Measurements from ENCODE around the gene ITPRIPL1. TPM values are rescaled to one million over a fixed set of nuclear protein-coding genes. Genes with fewer than 3 reads are reported as not detected.

ITPRIPL1 gene
- total RNA-seq, 1 experiment from 2014 or later, result 23.5 TPM

DNA sequence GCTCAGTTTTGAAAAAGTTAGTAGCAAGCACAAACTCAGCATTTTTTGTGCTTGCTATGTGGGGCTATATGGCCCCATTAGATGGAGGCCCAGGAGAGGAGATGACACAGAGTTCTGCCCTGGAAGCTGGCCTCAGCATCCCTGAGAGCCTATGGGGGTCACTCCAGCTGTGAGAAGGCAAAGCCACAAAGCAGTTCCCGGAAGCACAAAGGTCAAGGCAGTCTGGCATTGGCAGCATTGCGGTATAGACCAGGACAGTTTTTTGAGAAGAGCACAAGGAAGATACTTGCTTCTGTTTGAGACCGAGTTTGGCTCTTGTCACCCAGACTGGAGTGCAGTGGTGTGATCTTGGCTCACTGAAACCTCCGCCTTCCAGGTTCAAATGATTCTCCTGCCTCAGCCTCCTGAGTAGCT is 7.5 kb upstream of the ITPRIPL1 start:
- intact Hi-C loops (cut with micrococcal nuclease; ENCODE audit: unreplicated experiment), result no loop called here
- CTCF ChIA-PET, result no interaction called here
- BruUV-seq (replicated peaks), result no TSS peak

DNA sequence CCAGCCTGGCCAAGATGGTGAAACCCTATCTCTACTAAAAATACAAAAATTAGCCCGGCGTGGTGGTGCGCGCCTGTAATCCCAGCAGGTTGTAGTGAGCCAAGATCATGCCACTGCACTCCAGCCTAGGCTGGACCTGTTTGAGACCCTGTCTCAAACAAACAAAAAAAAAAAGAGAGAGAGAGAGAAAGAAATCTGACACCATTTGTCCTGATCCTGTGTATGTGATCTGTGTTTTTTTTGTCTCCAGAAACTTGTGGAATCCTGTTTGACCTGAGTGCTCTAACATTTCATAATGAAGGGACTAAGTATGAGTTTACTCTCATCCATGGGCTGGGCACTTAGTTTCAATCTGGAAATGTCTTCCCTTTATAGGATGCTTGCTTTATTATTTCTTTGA is 6.4 kb upstream of the ITPRIPL1 start:
- Histone ChIP-seq H3K27ac (ENCODE audit: low read depth, low read length, poor library complexity, severe bottlenecking) (no peak overlapping the region), H3K9me3 (ENCODE audit: low read depth, low read length, poor library complexity, severe bottlenecking) (no peaks in the 10 kb centered on the region), H3K4me3 (ENCODE audit: low read depth, low read length, poor library complexity, severe bottlenecking) (no peak overlapping the region), H3K4me1 (ENCODE audit: insufficient read depth, low read length, poor library complexity, severe bottlenecking) (peaks cover 7% of the 10 kb centered on the region), H3K36me3 (ENCODE audit: insufficient read depth, low read length, poor library complexity, severe bottlenecking) (no peaks in the 10 kb centered on the region), H3K27me3 (replicated peaks; ENCODE audit: insufficient read depth, low read depth, low read length, poor library complexity) (peaks cover 18% of the 10 kb centered on the region)
- intact Hi-C loops (cut with micrococcal nuclease; ENCODE audit: unreplicated experiment), result no loop called here
- no peak for TF ChIP-seq EZH2 (IDR thresholded peaks at IDR 0.05; ENCODE audit: borderline replicate concordance, low read depth, low read length, poor library complexity, severe bottlenecking)
- TF ChIP-seq, protein P1, sequence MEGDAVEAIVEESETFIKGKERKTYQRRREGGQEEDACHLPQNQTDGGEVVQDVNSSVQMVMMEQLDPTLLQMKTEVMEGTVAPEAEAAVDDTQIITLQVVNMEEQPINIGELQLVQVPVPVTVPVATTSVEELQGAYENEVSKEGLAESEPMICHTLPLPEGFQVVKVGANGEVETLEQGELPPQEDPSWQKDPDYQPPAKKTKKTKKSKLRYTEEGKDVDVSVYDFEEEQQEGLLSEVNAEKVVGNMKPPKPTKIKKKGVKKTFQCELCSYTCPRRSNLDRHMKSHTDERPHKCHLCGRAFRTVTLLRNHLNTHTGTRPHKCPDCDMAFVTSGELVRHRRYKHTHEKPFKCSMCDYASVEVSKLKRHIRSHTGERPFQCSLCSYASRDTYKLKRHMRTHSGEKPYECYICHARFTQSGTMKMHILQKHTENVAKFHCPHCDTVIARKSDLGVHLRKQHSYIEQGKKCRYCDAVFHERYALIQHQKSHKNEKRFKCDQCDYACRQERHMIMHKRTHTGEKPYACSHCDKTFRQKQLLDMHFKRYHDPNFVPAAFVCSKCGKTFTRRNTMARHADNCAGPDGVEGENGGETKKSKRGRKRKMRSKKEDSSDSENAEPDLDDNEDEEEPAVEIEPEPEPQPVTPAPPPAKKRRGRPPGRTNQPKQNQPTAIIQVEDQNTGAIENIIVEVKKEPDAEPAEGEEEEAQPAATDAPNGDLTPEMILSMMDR (conservative IDR thresholded peaks at IDR 0.05; ENCODE audit: low read depth, low read length), result no peak
- POLR2A ChIA-PET (ENCODE audit: low non-redundant PET), result no interaction called here
- DNase-seq (ENCODE audit: low spot score), result no peak
- CTCF ChIA-PET, result no interaction called here
- BruUV-seq (replicated peaks), result no TSS peak

More for the DNA sequence above, 7.5 kb upstream of the ITPRIPL1 start:
- no peak for TF ChIP-seq EZH2 (IDR thresholded peaks at IDR 0.05; ENCODE audit: borderline replicate concordance, low read depth, low read length, poor library complexity, severe bottlenecking)
- TF ChIP-seq, protein P1 (conservative IDR thresholded peaks at IDR 0.05; ENCODE audit: low read depth, low read length), result no peak
- DNase-seq (ENCODE audit: low spot score), result no peak
- peaks cover 18% of the 10 kb centered on the region for H3K27me3 ChIP-seq (replicated peaks; ENCODE audit: insufficient read depth, low read depth, low read length, poor library complexity)
- H3K27ac ChIP-seq (ENCODE audit: low read depth, low read length, poor library complexity, severe bottlenecking), result no peak overlapping the region
- H3K4me3 ChIP-seq (ENCODE audit: low read depth, low read length, poor library complexity, severe bottlenecking), result no peak overlapping the region
- no peaks in the 10 kb centered on the region for H3K36me3 ChIP-seq (ENCODE audit: insufficient read depth, low read length, poor library complexity, severe bottlenecking)
- H3K4me1 ChIP-seq (ENCODE audit: insufficient read depth, low read length, poor library complexity, severe bottlenecking), result peaks cover 7% of the 10 kb centered on the region
- no peaks in the 10 kb centered on the region for H3K9me3 ChIP-seq (ENCODE audit: low read depth, low read length, poor library complexity, severe bottlenecking)
- POLR2A ChIA-PET (ENCODE audit: low non-redundant PET), result no interaction called here

DNA sequence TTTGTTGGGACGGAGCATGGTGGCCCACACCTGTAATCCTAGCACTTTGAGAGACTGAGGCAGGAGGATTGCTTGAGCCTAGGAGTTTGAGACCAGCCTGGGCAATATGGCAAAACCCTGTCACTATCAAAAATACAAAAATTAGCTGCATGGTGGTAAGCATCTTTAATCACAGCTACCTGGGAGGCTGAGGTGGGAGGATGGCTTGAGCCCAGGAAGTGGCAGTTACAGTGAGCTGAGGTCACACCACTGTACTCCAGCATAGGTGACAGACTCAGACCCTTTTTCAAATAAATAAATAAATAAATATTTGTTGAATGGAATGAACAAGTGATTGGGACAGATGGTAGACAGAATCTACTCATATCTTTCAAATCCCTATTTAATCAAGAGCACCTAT is 5.7 kb upstream of the ITPRIPL1 start:
- Histone ChIP-seq H3K27ac (ENCODE audit: low read depth, low read length, poor library complexity, severe bottlenecking) (no peak overlapping the region), H3K4me1 (ENCODE audit: insufficient read depth, low read length, poor library complexity, severe bottlenecking) (peaks cover 7% of the 10 kb centered on the region), H3K9me3 (ENCODE audit: low read depth, low read length, poor library complexity, severe bottlenecking) (no peaks in the 10 kb centered on the region), H3K4me3 (ENCODE audit: low read depth, low read length, poor library complexity, severe bottlenecking) (no peak overlapping the region), H3K27me3 (replicated peaks; ENCODE audit: insufficient read depth, low read depth, low read length, poor library complexity) (peaks cover 18% of the 10 kb centered on the region), H3K36me3 (ENCODE audit: insufficient read depth, low read length, poor library complexity, severe bottlenecking) (no peaks in the 10 kb centered on the region)
- ChIA-PET CTCF (no interaction called here), POLR2A (ENCODE audit: low non-redundant PET) (no interaction called here)
- DNase-seq (ENCODE audit: low spot score), result no peak
- BruUV-seq (replicated peaks), result no TSS peak
- no peak for TF ChIP-seq EZH2 (IDR thresholded peaks at IDR 0.05; ENCODE audit: borderline replicate concordance, low read depth, low read length, poor library complexity, severe bottlenecking)
- TF ChIP-seq, protein P1 (conservative IDR thresholded peaks at IDR 0.05; ENCODE audit: low read depth, low read length), result no peak
- intact Hi-C loops (cut with micrococcal nuclease; ENCODE audit: unreplicated experiment), result no loop called here

Data from A673 (cell line).